Measurements from ENCODE around the gene PTBP2.

The PTBP2 gene

GRCh38 chr1:96833376-96833775 lies 111.8 kb downstream of the PTBP2 start:
- no peak for DNase-seq

- no peak for DNase-seq
Measured at GRCh38 chr1:96834986-96835385, 113.4 kb downstream of the PTBP2 start.

GRCh38 chr1:96837057-96837780 lies 115.6 kb downstream of the PTBP2 start:
- no peak for DNase-seq

- DNase-seq: no peak
Measured at GRCh38 chr1:96837781-96838216, 116.2 kb downstream of the PTBP2 start.

GRCh38 chr1:96840396-96840795 lies 118.8 kb downstream of the PTBP2 start:
- no peak for DNase-seq

- DNase-seq: no peak
Measured at GRCh38 chr1:96842215-96842614, 120.6 kb downstream of the PTBP2 start.

- no peak for DNase-seq
Measured at GRCh38 chr1:96843196-96843595, 121.6 kb downstream of the PTBP2 start.

- DNase-seq: no peak
Measured at GRCh38 chr1:96843601-96844000, 122.0 kb downstream of the PTBP2 start.

GRCh38 chr1:96845464-96845863 lies 123.9 kb downstream of the PTBP2 start:
- DNase-seq: no peak

GRCh38 chr1:96861836-96862235 lies 140.3 kb downstream of the PTBP2 start:
- no peak for DNase-seq

- DNase-seq: no peak
Measured at GRCh38 chr1:96863449-96863848, 141.9 kb downstream of the PTBP2 start.

Measured in NCI-H748 treated with DMSO at 0.1 percent for 48 hours (cell line).